HepG2 (cell line): ENCODE measurements around the gene DALRD3.

ENCODE experiments used
- ARID5B ChIP-seq: IDR thresholded peaks from 2 replicates; pipeline ENCODE4 v1.4.0; 2020; ENCODE audit warnings: mild to moderate bottlenecking, missing genetic modification reagents
- BCL6 ChIP-seq: IDR thresholded peaks from 2 replicates; pipeline ENCODE4 v1.6.1; 2016; ENCODE audit warnings: missing genetic modification reagents, missing compliant biosample characterization
- CBX1 ChIP-seq: IDR thresholded peaks from one replicate; pipeline ENCODE4 v1.6.1; 2016; ENCODE audit warnings: antibody characterized with exemption, low read depth
- CREB1 ChIP-seq, 2 experiments: fragments of 450-650 bp in 1 of 2; IDR thresholded peaks; 2 replicates each; pipeline ENCODE4 v1.6.1; 2016 to 2017; ENCODE audit warnings: control low read depth in 1 of 2, mild to moderate bottlenecking in 1 of 2, missing compliant biosample characterization in 1 of 2, missing genetic modification characterization in 1 of 2
- CTCF ChIP-seq: sonication (generic); formaldehyde crosslinking; IDR thresholded peaks from 2 replicates; pipeline ENCODE4 v1.5.0; 2020; ENCODE audit warnings: mild to moderate bottlenecking, missing genetic modification reagents, moderate library complexity
- NR3C1 ChIP-seq: sonication (generic); formaldehyde crosslinking; IDR thresholded peaks from 2 replicates; pipeline ENCODE4 v1.4.0; 2020; ENCODE audit warnings: missing genetic modification reagents
- RBAK ChIP-seq: sonication (generic); formaldehyde crosslinking; IDR thresholded peaks from 2 replicates; pipeline ENCODE4 v1.5.1; 2020; ENCODE audit warnings: mild to moderate bottlenecking, missing genetic modification reagents
- SP4 ChIP-seq: sonication (generic); formaldehyde crosslinking; IDR thresholded peaks from 2 replicates; pipeline ENCODE4 v1.8.1; 2023; ENCODE audit warnings: mild to moderate bottlenecking, missing genetic modification reagents
- ZKSCAN1 ChIP-seq: fragments of 150-350 bp; IDR thresholded peaks from 2 replicates; pipeline ENCODE4 v1.6.1; 2014; ENCODE audit warnings: low read length
- ZNF720 ChIP-seq: sonication (generic); formaldehyde crosslinking; IDR thresholded peaks from 2 replicates; pipeline ENCODE4 v1.4.0; 2020; ENCODE audit warnings: missing genetic modification reagents
- ZSCAN29 ChIP-seq: sonication (generic); formaldehyde crosslinking; conservative IDR thresholded peaks from 2 replicates; pipeline ENCODE4 v1.4.0; 2020; ENCODE audit warnings: mild to moderate bottlenecking, missing genetic modification reagents

- no peak for TF ChIP-seq SP4 (CRISPR knock-in tag)
- no peak for TF ChIP-seq RBAK (CRISPR knock-in tag)
- TF ChIP-seq ZKSCAN1, result no peak
- TF ChIP-seq CTCF (CRISPR knock-in tag), result no peak
- TF ChIP-seq ZSCAN29 (CRISPR knock-in tag), result no peak
- TF ChIP-seq ARID5B, result no peak
- no peak for TF ChIP-seq CBX1
- TF ChIP-seq ZNF720, result no peak
- no peak for TF ChIP-seq CREB1 (IDR thresholded peaks at IDR 0.05)
- no peak for TF ChIP-seq CREB1 (CRISPR knock-in tag; IDR thresholded peaks at IDR 0.05)
- TF ChIP-seq BCL6 (CRISPR knock-in tag), result no peak
- no peak for TF ChIP-seq NR3C1 (CRISPR knock-in tag)
These were observed 38.9 kb upstream of the DALRD3 start for GRCh38 chr3:49057268-49057667.
